MM.1S (cell line): Measurements from ENCODE around the gene PMAIP1.

ENCODE experiments used
- DNase-seq: peaks from one replicate; pipeline ENCODE4 v3.0.0-alpha.2; 2015
- H2AFZ ChIP-seq: fragments of 300-600 bp; sonication (generic); 2 replicates; pipeline ENCODE4 v1.6.0; 2016; ENCODE audit warnings: antibody characterized with exemption, low read length
- H3F3A ChIP-seq: fragments of 300-600 bp; sonication (generic); 2 replicates; pipeline ENCODE4 v1.6.1; 2016; ENCODE audit warnings: mild to moderate bottlenecking, antibody characterized with exemption, low read length, moderate library complexity, mixed read lengths; ENCODE audit not compliant: insufficient read depth
- H3K27ac ChIP-seq: fragments of 300-600 bp; sonication (generic); 2 replicates; pipeline ENCODE4 v1.5.1; 2016; ENCODE audit warnings: mild to moderate bottlenecking, low read length
- H3K27me3 ChIP-seq: fragments of 300-600 bp; sonication (generic); replicated peaks from 2 replicates; pipeline ENCODE4 v1.6.0; 2016; ENCODE audit warnings: low read length; ENCODE audit not compliant: insufficient read depth
- H3K36me3 ChIP-seq: fragments of 300-600 bp; sonication (generic); replicated peaks from 2 replicates; pipeline ENCODE4 v1.6.1; 2016; ENCODE audit warnings: mild to moderate bottlenecking, low read length, mixed read lengths; ENCODE audit not compliant: insufficient read depth
- H3K4me1 ChIP-seq: fragments of 300-600 bp; sonication (generic); 2 replicates; pipeline ENCODE4 v1.6.1; 2016; ENCODE audit warnings: low read length, mixed read lengths
- H3K4me2 ChIP-seq: fragments of 300-600 bp; sonication (generic); 2 replicates; pipeline ENCODE4 v1.6.0; 2016; ENCODE audit warnings: low read depth, low read length
- H3K4me3 ChIP-seq: fragments of 300-600 bp; sonication (generic); 2 replicates; pipeline ENCODE4 v1.5.1; 2016; ENCODE audit warnings: low read length, mixed read lengths
- H3K79me2 ChIP-seq: fragments of 300-600 bp; sonication (generic); 2 replicates; pipeline ENCODE4 v1.6.1; 2016; ENCODE audit warnings: mixed run types, low read length, mixed read lengths
- H3K9ac ChIP-seq: fragments of 300-600 bp; sonication (generic); 2 replicates; pipeline ENCODE4 v1.6.1; 2016; ENCODE audit warnings: low read length, mixed read lengths
- H3K9me2 ChIP-seq: fragments of 300-600 bp; sonication (generic); replicated peaks from 2 replicates; pipeline ENCODE4 v1.6.1; 2016; ENCODE audit warnings: mild to moderate bottlenecking, low read length, mixed read lengths; ENCODE audit not compliant: insufficient read depth
- H3K9me3 ChIP-seq: fragments of 300-600 bp; sonication (generic); replicated peaks from 2 replicates; pipeline ENCODE4 v1.6.1; 2016; ENCODE audit warnings: mild to moderate bottlenecking, low read length, mixed read lengths; ENCODE audit not compliant: insufficient read depth
- H4K20me1 ChIP-seq: fragments of 300-600 bp; sonication (generic); 2 replicates; pipeline ENCODE4 v1.6.1; 2016; ENCODE audit warnings: mild to moderate bottlenecking, low read length, moderate library complexity, mixed read lengths; ENCODE audit not compliant: insufficient read depth
- CTCF ChIP-seq: fragments of 300-600 bp; sonication (generic); IDR thresholded peaks from 2 replicates; pipeline ENCODE4 v1.5.1; 2016; ENCODE audit warnings: antibody characterized with exemption, low read length, mixed read lengths
- EZH2 ChIP-seq: fragments of 300-600 bp; sonication (generic); optimal IDR thresholded peaks from 2 replicates; pipeline ENCODE3; 2017; ENCODE audit warnings: low read depth, mild to moderate bottlenecking, antibody characterized with exemption, low read length, mixed read lengths
- EZH2phosphoT487 ChIP-seq: fragments of 300-600 bp; sonication (generic); IDR thresholded peaks from 2 replicates; pipeline ENCODE4 v1.6.1; 2018; ENCODE audit warnings: antibody characterized with exemption, low read length

The PMAIP1 gene

GRCh38 chr18:59917422-59917821, 17.6 kb downstream of the PMAIP1 start:
- Histone ChIP-seq H3K27me3 (no peaks in the 10 kb centered on the region), H3F3A (no peaks in the 10 kb centered on the region), H3K36me3 (no peaks in the 10 kb centered on the region), H3K4me3 (no peak overlapping the region), H3K4me2 (no peak overlapping the region), H3K9ac (no peak overlapping the region), H3K79me2 (no peaks in the 10 kb centered on the region), H2AFZ (no peak overlapping the region), H4K20me1 (no peaks in the 10 kb centered on the region), H3K9me2 (no peaks in the 10 kb centered on the region), H3K9me3 (no peaks in the 10 kb centered on the region), H3K4me1 (no peaks in the 10 kb centered on the region), H3K27ac (no peak overlapping the region)
- DNase-seq = no peak
- TF ChIP-seq EZH2phosphoT487 (no peak), EZH2 (no peak), CTCF (no peak)

- H3K4me1 ChIP-seq = no peaks in the 10 kb centered on the region
Measured at GRCh38 chr18:59918320-59918755, 18.5 kb downstream of the PMAIP1 start.

GRCh38 chr18:59918997-59919396, 19.2 kb downstream of the PMAIP1 start:
- Histone ChIP-seq H2AFZ (no peak overlapping the region), H3K9me2 (no peaks in the 10 kb centered on the region), H3F3A (no peaks in the 10 kb centered on the region), H3K4me1 (no peaks in the 10 kb centered on the region), H3K4me2 (no peak overlapping the region), H3K9ac (no peak overlapping the region), H3K27ac (no peak overlapping the region), H4K20me1 (no peaks in the 10 kb centered on the region), H3K27me3 (no peaks in the 10 kb centered on the region), H3K79me2 (no peaks in the 10 kb centered on the region), H3K4me3 (no peak overlapping the region), H3K36me3 (no peaks in the 10 kb centered on the region), H3K9me3 (no peaks in the 10 kb centered on the region)
- DNase-seq = no peak
- TF ChIP-seq EZH2 (no peak), EZH2phosphoT487 (no peak), CTCF (no peak)

More at GRCh38 chr18:59918320-59918755, 18.5 kb downstream of the PMAIP1 start:
- H3K9me2 ChIP-seq = no peaks in the 10 kb centered on the region
- no peaks in the 10 kb centered on the region for H4K20me1 ChIP-seq
- H3K4me2 ChIP-seq = no peak overlapping the region
- no peak for TF ChIP-seq EZH2
- TF ChIP-seq CTCF = no peak
- no peak for TF ChIP-seq EZH2phosphoT487
- H3K4me3 ChIP-seq = no peak overlapping the region
- no peaks in the 10 kb centered on the region for H3K79me2 ChIP-seq
- H3K9ac ChIP-seq = no peak overlapping the region
- H3K9me3 ChIP-seq = no peaks in the 10 kb centered on the region
- no peak overlapping the region for H2AFZ ChIP-seq
- no peaks in the 10 kb centered on the region for H3K27me3 ChIP-seq
- no peak overlapping the region for H3K27ac ChIP-seq
- no peaks in the 10 kb centered on the region for H3K36me3 ChIP-seq
- no peak for DNase-seq
- H3F3A ChIP-seq = no peaks in the 10 kb centered on the region
